ENCODE results near the gene GLT8D1. TPM values are rescaled to one million over a fixed set of nuclear protein-coding genes. Genes with fewer than 3 reads are reported as not detected.

The GLT8D1 gene
- total and polyA plus RNA-seq, 9 of the 15 experiments (the other 6 are each of a cell fraction or from before 2014, with no cell fraction given), result 14.1 to 65.9 (median 33.7) TPM

DNA sequence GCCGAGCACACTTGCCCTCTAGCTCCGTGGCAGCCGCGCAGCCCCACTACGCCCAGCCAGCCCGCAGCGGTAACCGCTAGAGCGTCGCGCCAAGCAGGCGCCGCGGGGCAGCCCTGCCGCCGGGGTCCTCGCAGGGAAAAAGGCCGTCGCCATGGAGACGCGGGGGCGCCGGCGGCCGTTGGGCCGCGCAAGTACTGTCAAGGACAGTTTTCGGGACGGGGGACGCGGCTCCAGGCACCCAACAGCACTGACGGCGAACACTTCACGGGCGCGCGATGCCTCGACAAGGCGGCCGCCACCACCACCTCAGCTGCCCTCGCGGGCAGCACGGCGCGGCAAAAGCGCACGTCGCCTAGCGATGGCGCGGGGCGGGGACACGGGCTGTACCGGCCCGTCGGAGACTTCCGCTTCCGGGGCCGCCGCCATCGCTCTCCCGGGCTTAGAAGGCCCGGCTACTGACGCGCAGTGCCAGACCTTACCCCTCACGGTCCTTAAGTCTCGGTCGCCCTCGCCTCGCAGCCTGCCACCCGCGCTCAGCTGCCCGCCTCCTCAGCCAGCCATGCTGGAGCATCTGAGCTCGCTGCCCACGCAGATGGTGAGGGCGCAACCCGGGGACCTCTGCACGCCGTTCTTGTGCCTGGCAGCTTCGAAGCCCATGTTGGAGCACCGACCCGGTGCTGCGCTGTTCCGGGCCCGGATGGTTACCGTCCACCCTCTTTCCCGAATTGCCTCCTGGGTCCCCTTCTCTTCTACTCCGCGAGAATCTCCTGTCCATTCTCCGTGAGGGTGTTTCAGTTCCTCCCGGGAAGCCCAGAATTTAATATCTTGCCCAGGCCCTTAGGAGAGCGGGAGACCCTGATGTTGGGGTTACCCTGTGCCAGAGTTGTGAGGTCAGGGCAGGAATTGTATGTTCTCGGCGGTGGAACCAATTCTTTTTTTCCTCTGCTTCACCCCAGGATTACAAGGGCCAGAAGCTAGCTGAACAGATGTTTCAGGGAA, at the start of gene GLT8D1, which contains the start of gene SPCS1 (continued):
- no peak for TF ChIP-seq ETV6 (IDR thresholded peaks at IDR 0.05; ENCODE audit: borderline replicate concordance in 1 of 2, low read depth in 2 of 2, low read length in 1 of 2)
- TF ChIP-seq ETV6 (CRISPR knock-in tag; IDR thresholded peaks at IDR 0.05; ENCODE audit: borderline replicate concordance), result 0 out of 2 replicates have a peak, but pooled peaks have one; percentile 23
- TF ChIP-seq, protein P1, sequence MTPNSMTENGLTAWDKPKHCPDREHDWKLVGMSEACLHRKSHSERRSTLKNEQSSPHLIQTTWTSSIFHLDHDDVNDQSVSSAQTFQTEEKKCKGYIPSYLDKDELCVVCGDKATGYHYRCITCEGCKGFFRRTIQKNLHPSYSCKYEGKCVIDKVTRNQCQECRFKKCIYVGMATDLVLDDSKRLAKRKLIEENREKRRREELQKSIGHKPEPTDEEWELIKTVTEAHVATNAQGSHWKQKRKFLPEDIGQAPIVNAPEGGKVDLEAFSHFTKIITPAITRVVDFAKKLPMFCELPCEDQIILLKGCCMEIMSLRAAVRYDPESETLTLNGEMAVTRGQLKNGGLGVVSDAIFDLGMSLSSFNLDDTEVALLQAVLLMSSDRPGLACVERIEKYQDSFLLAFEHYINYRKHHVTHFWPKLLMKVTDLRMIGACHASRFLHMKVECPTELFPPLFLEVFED (CRISPR knock-in tag; conservative IDR thresholded peaks at IDR 0.05), result no peak
- peak; percentile 78 for TF ChIP-seq EGR1 (conservative IDR thresholded peaks at IDR 0.05)
- peak; percentile 57 for TF ChIP-seq PCBP1 (IDR thresholded peaks at IDR 0.05; ENCODE audit: low read depth, low read length, poor library complexity, severe bottlenecking)
- TF ChIP-seq ZBTB1 (CRISPR knock-in tag; IDR thresholded peaks at IDR 0.05; ENCODE audit: borderline replicate concordance, low read depth), result peak; percentile 97
- TF ChIP-seq ZNF511 (CRISPR knock-in tag; IDR thresholded peaks at IDR 0.05), result peak; percentile 41; the same call in 1 of the 2 replicates
- TF ChIP-seq ESRRA (IDR thresholded peaks at IDR 0.05; ENCODE audit: borderline replicate concordance, low read depth), result peak; percentile 50; the same call in 1 of the 2 replicates
- TF ChIP-seq, protein P2, sequence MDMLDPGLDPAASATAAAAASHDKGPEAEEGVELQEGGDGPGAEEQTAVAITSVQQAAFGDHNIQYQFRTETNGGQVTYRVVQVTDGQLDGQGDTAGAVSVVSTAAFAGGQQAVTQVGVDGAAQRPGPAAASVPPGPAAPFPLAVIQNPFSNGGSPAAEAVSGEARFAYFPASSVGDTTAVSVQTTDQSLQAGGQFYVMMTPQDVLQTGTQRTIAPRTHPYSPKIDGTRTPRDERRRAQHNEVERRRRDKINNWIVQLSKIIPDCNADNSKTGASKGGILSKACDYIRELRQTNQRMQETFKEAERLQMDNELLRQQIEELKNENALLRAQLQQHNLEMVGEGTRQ (CRISPR knock-in tag; IDR thresholded peaks at IDR 0.05), result no peak
- TF ChIP-seq HIVEP1 (CRISPR knock-in tag; IDR thresholded peaks at IDR 0.05), result no peak
- peak; percentile 38 to 99; a peak in 2 of 4 replicates for TF ChIP-seq HDAC1 (IDR thresholded peaks at IDR 0.05)
- TF ChIP-seq ZNF197 (CRISPR knock-in tag; IDR thresholded peaks at IDR 0.05; ENCODE audit: low read depth), result no peak
- TF ChIP-seq ZEB2 (IDR thresholded peaks at IDR 0.05), result 0 out of 2 replicates have a peak, but pooled peaks have one; percentile 26
- no peak for TF ChIP-seq CBX5 (IDR thresholded peaks at IDR 0.05; ENCODE audit: borderline replicate concordance, low read depth)
- TF ChIP-seq DACH1 (IDR thresholded peaks at IDR 0.05; ENCODE audit: partially characterized antibody), result peak; percentile 43
- no peak for TF ChIP-seq E2F4 (CRISPR knock-in tag; IDR thresholded peaks at IDR 0.05; ENCODE audit: low read depth)
- TF ChIP-seq, protein P3, sequence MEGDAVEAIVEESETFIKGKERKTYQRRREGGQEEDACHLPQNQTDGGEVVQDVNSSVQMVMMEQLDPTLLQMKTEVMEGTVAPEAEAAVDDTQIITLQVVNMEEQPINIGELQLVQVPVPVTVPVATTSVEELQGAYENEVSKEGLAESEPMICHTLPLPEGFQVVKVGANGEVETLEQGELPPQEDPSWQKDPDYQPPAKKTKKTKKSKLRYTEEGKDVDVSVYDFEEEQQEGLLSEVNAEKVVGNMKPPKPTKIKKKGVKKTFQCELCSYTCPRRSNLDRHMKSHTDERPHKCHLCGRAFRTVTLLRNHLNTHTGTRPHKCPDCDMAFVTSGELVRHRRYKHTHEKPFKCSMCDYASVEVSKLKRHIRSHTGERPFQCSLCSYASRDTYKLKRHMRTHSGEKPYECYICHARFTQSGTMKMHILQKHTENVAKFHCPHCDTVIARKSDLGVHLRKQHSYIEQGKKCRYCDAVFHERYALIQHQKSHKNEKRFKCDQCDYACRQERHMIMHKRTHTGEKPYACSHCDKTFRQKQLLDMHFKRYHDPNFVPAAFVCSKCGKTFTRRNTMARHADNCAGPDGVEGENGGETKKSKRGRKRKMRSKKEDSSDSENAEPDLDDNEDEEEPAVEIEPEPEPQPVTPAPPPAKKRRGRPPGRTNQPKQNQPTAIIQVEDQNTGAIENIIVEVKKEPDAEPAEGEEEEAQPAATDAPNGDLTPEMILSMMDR (IDR thresholded peaks at IDR 0.05 in 2 of 3, conservative IDR thresholded peaks at IDR 0.05 in 1 of 3; ENCODE audit: insufficient read depth in 2 of 3, low read depth in 1 of 3, low read length in 3 of 3), result no peak
- TF ChIP-seq TAF7 (tag; IDR thresholded peaks at IDR 0.05), result 0 out of 2 replicates have a peak, but pooled peaks have one; percentile 43
- TF ChIP-seq CXXC5 (CRISPR knock-in tag; IDR thresholded peaks at IDR 0.05), result peak; percentile 82
- TF ChIP-seq NFIC (IDR thresholded peaks at IDR 0.05), result peak; percentile 60
- no peak for TF ChIP-seq NBN (IDR thresholded peaks at IDR 0.05; ENCODE audit: low read depth)
- TF ChIP-seq ZNF232 (CRISPR knock-in tag; IDR thresholded peaks at IDR 0.05), result 0 out of 2 replicates have a peak, but pooled peaks have one; percentile 44
